GM21390 (cell line): ENCODE measurements around the gene LRRC18.

Experiments
- ATAC-seq: cut with Tn5 transposase; IDR thresholded peaks from one replicate; pipeline ENCODE4 v1.9.1; 2021; ENCODE audit not compliant: unreplicated experiment

Gene LRRC18

DNA sequence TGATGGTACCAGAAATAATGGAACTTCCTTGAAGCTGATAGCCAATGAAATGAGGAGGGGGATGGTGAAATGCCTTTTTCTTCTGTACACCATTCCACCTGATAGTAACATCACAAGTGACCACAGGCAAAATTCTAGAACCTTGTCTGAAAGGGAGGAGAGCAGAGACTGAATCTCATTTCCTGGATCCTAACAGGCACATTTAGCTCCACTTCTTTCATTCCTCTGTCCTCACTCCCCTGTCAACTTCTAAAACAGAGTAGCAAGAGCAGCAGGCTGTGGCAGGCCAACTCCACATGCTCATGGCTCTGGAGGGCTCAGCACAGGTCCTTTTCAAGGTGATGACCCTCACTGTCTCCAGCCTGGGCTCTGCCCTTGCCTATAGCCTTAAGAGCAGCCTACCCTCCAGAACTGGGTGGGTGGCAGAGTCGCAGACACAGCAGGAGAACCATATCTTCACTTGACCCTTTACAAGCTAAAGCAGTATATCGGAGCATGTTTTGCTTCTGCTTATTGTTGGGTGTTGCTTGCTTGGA lies at the start of gene LRRC18:
LRRC18 (minus strand) TSS at position 51 of the 536 bp plus-strand sequence. CDS start 25,685 bp downstream, outside the sequence.
- ATAC-seq, result no peak

DNA sequence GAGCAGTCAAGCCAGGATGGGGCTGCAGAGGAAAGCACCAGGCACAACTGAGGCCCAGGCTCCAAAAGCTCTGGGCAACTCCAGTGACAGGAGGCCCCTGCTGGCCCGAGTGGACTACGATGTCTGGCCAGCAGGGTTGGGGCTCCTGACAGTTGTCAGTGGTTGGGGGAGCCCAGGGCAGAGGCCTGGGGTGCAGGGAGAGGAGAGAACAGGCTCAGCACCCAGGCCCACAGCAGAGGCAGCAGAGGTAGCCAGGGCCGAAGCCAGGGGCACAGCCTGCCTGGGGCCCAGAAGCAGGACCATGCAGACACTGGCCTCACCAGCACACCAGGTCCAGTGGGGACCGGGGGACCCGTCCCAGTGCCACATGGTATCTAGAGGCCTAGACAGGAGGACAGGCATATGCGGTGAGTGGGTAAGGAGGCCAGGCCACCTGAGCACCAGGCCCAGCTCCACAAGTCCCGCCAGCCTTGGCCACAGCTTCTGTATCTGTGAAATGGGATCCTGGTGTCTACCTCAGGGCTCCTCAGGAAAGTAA lies 46.0 kb upstream of the LRRC18 start:
- ATAC-seq, result no peak

DNA sequence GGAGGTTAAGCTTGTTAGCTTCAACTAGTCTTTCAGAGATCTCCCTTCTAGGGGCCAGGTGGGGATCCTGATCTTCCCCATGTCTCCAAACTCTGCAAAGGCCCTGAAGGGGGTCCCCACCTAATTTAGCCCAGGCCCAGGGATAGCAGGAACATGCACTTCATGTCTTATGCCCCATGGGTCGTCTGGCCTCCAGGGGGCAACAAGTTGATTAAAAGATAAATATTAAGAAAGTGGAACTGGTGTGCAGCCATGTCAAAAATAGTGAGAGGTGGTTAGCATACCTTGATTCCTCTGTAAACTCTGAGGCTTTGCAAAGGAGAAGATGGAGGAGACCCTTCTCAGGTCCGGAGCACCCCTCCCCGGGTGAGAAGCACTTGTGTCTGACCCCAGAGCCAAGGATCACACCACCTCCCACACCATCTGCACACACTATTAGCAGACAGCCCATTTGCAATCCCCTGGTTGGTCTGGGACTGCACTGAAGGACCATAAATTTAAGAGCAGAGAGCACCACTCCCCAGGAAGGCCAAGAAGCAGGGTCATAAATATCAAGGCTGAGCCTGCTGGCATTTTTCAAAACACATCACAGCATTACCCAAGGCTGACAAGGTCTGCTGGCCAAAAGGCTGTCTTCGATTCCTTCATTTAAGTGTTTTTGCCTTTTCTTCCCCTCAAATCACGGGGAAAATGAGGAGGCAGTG lies 44.2 kb upstream of the LRRC18 start:
- no peak for ATAC-seq

DNA sequence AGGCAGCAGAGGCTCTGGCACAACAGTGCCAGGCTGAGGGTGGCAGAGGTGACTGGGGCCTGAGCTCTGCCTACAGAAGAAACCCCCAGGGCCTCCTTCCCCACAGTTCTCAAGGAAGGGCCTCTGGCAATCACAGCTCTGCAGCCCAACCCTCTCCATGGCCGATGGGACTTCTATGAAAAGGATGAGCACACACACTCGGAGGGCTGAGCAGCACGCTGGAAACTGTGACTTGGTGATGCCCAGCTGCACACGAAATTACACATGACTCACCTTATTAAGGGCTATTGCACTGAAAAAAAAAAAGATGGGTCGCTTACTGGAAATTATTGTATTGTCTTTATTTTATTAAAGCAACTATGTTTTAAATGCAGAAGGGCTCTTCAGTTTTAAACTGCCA lies 42.9 kb upstream of the LRRC18 start:
- no peak for ATAC-seq

DNA sequence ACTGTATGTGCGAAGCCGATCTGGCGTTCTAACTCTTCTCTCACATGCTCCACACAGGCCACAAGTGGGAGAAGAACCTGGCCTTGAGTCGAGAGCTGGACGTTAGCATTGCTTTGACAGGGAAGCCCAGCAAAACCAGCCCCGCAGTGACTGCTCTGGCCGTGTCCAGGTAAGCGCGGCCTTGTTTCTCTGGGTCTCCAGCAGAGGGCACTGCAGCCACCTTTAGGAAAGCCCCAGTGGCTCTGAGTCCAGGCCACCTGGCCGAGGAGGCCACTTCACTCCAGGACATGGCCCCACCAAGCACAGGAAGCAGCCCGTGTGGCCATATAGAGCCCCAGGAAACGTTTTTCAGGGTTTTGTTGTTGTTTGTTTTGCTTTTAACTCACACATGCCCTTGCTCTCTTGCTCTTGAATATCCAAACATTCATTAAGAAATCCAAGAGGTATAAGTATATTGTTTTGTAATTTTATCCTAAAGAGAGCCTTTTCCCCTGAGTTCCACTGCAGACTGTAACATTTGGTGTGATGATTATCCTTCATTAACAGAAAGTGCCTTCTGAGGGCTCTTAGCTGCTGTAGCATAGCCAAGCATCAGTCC lies 41.8 kb upstream of the LRRC18 start:
- ATAC-seq, result no peak

DNA sequence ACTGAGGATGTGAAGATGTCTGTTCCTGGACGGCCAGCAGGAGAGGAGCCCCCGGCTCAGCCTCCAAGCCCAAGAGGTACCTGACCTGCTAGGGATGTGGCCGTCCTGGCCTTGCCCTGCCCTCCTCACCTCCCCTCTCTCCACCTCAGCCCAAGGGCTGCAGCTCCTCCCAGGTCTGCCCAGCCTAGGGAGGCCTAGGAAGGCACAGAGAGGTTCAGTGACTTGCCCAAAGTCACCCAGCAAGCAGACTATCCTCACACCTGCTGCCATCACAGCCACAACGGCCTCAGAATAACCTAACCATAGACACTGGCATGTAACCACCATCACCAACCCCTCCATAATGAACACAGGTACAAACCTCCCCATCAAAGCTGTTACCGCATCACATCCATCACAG lies 38.7 kb upstream of the LRRC18 start:
- no peak for ATAC-seq

DNA sequence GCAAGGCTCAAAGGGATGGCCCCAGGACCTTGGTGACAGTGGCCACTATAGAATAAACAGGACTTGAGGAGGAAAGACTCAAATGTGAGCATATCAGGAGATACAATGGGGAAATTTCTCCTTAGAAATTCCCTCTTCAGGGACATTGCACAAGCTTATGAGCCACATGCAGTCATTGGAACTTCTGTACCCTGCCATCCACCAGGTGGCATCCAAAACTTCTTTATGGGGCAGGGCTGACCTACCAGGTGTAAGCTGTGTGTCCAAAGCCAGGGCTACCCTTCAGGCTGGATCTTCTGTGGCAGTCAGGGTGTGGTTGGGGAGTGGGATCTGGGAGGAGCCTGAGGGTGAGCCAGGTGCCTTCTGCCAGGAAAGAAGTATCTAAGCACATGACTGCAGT lies 36.6 kb upstream of the LRRC18 start:
- no peak for ATAC-seq

DNA sequence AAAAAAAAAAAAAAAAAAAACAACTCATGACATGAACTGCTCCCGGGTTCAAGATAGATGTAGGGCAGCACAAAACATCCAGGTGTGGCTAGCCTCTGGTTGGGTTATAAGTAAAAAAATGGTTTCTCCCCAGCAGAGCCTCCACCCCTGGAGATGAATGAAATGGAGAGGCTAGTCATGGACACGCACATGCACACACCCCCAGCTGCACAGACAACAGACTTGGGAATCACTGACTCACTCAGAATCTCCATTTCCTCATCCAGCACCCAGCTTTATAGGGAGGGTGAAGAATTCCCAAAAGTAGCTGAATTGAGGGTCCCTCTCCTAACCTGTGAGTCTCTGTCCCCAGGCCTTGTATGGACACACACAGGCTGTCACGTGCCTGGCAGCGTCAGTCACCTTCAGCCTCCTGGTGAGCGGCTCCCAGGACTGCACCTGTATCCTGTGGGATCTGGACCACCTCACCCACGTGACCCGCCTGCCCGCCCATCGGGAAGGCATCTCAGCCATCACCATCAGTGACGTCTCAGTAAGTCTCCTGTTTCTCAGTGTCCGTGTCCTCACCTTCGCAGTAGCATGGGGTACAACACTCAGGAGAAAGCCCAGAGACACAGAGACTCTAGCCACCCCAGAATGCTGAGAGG lies 35.0 kb upstream of the LRRC18 start:
- no peak for ATAC-seq

DNA sequence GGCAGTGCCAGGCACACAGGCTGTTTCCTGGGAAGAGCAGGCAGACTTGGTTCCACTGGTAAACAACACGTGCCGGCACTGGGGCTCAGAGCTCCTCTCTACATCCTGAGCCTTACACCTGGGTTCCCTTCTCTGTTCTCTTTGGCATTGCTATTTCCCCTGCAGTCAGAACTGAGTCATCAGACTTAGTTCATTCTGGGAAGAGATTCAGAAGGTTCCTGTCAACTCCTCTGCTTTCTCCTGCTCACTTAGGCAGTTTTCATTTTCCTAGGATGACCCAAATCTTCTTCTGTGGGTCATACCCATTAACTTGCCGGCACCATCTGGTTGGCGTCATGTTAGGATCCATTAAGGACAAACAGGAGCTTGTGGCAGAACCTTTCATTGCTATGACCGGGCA lies 33.4 kb upstream of the LRRC18 start:
- no peak for ATAC-seq

DNA sequence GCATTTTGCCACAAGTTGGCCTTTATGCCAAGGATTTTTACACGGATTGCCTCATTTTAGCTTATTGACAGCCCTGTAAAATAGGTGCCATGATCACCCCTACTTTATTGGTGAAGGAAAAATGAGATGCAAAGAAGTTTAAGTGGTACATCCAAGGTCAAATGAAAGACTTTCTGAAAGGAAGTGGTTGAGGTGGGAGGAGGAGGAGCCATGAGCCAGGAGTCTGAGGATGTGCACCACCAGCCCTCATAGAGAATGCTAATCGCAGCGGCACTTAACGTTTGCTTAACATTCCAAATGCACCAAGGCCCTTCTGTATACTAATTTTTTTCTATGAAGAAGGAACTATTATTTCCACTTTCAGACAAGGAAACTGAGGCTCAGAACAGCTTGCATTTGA lies 31.0 kb upstream of the LRRC18 start:
- ATAC-seq, result no peak

DNA sequence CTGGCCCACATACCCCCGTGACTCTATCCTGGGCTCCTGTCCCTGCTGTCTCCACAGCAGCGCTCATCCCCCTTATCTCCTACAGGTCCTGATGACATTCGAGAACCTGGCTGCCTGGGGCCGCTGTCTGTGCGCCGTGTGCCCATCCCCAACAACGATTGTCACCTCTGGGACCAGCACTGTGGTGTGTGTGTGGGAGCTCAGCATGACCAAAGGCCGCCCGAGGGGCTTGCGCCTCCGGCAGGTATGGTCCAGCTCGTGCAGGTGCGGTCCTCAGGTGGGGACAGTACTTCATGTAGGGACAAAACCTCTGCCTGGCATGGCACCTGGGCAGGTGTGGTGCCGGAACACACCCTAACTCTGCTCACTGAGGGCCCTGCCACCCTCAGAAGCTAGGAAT lies 30.4 kb upstream of the LRRC18 start:
- ATAC-seq, result no peak

DNA sequence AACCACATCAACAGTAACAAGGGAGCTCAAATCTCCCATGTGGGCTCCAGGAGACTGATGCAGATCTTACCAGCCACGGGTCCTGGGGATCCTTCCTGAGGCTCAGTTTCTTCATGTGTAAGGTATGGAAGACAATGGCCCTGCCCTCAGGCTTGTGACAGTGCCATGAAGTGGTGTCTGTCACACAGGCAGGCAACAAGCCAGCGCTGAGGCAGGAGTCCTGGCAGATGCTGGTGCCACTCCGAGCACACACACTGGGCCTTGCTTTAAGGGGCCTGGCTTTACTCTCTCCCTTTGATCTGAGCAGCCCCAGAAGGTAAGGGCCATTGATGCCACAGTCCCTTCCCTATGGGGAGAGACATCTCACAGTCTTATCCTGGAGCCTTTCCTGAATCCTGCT lies 28.4 kb upstream of the LRRC18 start:
- no peak for ATAC-seq

DNA sequence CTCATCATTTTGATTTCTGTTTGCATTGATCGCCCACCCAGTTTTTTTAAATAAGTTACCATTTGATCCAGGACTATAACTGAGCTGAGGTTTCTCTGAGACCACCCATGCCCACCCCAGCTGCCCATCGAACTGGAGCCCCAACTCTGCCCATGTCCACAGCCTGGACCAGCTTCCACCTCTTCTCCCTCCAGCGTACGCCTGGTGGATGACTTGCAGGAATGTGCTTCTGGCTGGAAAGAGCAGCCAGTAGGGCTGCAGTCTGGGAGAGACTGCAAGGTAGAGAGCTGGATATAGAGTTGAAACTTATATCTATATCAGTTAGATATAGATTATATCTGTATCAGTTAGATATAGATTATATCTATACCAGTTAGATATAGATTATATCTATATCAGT lies 25.8 kb upstream of the LRRC18 start:
- ATAC-seq, result no peak

DNA sequence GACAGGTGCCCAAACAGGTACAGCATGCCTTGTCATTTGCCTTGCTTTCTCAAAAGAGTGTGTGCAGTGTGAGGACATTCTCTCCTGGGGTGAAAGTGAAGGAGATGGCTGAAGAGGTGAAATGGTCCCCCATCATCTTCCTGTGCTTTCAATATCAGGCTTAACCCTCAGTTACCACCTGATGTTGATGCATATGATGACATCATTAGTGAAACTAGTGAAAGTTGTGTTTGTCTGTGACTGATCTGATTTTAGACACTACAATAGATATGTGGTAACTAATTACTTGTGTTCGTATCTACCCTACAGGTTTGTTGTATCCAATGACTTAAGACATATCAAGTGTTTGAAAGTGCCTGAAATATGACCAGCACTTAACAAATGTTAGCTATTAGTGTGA lies 24.4 kb upstream of the LRRC18 start:
- no peak for ATAC-seq

DNA sequence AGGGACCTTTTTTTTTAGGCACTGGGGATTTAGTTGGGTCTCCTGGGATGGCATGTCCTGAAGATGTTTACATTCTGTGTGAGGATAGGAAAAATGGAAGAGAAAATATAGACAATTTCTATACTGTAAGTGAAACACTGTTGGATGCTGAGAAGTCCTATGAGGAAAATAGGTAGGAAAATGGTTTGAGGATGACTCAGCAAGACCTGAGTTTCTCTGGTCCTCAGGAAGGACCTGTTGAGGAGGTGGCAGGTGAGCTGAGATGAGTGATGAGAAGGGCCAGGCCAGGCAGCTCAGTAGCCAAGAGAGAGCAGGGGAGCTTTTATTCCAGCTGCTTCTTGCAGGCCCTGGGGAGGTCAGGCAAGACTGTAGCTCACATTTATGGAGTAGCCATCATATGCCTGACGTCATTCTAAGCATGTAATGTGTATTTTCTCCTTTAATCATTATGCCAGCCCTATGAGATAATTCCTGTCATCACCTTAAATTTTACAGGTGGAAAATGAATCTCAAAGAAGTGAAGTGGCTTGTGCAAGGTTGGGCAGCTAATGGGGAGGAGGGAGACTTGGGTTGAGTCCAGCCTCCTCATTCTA lies 19.1 kb upstream of the LRRC18 start:
- no peak for ATAC-seq

DNA sequence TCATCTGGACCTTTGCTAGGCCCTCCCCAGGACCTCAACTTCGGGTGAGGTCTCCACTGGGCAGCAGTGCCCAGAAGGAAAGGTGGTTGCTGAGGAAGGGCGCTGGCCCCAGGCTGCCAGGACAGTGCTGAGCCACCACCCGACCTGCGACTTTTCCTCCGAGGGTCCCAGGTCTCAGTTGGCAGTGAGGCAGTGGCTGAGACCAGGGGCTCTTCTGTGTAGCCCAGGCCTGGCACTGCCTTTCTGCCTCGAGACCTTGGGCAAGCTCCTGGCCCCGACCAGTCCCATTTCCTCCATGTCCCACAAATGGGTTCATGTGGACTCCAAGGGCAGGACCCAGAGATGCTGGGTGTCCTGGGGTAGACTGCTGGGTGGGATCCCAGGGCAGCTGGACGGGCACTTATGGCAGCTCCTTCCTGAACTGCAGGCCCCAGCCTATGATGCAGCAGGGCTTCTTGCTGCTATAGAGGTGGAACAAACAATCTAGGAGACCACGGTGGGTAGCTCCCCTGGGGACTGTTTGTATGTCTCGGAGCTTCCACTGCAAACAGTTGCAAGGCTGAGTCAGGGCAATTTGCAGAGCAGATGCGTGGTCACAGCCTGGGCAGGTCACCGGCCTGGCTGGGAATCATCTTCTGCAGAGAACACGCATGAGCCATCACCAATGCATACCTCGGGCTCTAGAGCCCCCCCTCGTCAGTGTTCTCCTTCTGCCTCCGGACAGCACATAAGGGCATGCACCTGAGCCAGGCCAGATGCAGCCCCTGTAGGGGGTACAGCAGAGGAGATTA lies 17.9 kb upstream of the LRRC18 start:
- ATAC-seq, result no peak

DNA sequence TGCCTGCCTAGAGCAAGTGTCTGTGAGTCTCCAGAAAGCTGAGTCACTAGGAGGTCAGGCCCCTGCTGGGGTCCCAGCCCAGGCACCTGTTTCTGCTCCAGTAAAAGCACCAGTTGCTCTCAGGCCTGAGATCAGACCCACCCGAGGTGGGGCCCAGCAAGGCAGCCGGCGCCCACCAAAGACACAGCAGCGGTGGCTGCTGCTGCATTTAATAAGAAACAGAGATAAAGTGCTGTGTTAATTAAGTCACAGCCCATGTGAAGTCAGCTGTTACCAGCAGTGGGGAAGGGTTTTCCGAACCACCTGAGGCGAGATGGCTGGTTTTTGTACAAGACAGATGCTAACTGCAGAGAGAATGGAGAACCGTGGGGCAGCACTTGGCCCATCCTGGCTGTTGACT lies 12.1 kb upstream of the LRRC18 start:
- ATAC-seq, result no peak

DNA sequence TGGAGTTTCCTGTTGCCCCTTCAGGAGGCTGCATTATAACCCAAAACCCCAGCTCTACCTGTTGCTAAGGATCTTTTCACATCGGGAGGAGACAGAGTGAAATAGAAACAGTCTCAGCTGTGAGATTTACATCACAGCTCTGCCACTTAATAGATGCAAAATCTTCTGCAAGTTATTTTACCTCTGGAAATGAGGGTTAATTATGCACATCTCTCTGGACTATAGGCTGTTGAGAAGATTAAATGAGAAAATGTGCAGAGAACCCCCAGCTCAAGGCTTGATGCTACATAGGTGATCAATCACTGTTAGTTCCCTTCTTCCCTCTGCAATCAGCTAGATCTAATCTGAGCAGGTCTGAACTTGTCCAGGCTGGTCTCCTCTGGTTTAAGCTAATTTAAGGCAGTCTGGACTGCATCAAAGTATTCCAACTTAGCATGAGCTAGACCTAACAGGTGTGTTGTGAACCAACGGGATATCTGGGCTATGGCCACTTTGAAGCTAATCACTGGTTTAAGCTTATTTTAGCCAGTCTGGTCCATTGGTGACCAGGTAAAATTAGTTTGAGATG lies 8.9 kb upstream of the LRRC18 start:
- no peak for ATAC-seq

DNA sequence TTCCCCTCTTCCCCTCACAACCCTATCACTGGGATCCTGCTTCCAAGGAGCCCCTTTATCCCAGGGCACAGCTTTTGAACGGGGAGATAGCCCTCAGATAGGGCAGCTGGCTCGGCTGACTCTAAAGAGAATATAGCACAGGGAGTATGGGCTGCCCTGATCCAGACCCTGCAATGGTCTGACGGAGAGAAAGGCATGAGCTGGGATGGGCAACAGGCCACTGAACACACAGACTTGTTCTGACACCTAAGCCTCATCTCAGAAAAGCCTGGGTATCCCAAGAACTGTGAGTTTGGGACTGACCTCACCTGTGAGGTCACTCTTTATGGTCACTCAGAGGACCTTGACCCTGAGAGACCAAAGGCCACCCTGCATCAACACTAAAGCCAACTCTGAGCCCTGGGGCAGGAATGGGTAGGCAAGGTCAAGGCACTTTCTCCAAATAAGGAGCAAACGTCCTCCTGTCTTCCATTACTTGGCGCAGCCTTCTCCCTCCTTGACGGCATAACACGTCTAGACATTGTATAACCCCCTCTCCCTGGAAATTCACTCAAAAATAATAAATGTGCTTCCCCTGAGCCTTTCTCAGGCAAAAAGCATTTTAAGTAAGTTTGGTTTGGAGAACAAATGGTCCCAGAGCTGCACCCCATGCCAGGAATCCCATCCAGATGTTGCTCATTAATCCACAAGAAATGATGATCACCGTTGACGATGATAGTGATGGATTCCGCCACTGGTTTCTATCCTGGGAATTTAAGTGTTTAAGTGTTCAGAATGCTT lies 8.2 kb upstream of the LRRC18 start:
- no peak for ATAC-seq
